GM19351 (cell line): ENCODE data around the gene DCP1B.
"Not testable (repeated sequence)": the region's sequence is repeated elsewhere in the genome, so short reads cannot be mapped to it uniquely, and the experiment has no call there.

Experiments
- ATAC-seq: cut with Tn5 transposase; IDR thresholded peaks from one replicate; pipeline ENCODE4 v1.9.1; 2021; ENCODE audit warnings: mild to moderate bottlenecking, moderate library complexity; ENCODE audit not compliant: unreplicated experiment

Gene DCP1B

DNA sequence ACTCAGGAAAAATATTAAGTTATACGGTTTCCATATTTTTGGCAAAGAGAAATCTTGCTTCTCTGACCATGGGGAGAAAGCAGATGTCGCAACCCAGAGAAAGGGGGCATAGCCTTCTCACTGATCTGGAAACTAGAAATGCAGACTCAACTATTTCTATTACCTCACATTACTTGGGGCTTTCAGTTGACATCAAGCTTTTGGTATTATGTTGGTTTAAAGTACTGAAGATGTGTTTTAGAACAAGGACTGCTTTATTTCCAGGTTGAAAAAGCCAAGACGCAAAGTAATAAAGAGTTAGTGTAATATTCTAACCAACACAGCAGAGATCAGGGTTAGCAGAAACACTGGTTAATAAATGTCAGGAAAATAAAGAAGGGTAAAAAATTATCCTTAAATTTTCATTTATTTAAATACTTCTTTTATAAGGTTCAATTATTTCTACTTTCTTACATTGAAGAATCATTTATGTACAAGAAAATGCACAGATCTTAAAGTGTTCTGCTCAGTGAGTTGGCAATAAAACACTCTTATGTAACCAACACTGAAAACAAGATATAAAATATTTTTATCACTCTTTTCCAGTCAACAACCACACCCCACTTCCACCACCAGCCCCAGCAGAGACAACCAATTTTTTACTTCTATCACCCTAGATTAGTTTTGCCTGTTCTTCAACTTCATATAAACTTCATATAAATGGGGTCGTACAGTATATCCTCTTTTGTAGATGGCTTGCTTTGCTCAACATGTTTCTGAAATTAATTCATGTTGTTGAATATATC is 26.0 kb downstream of the DCP1B start:
- ATAC-seq: no peak

DNA sequence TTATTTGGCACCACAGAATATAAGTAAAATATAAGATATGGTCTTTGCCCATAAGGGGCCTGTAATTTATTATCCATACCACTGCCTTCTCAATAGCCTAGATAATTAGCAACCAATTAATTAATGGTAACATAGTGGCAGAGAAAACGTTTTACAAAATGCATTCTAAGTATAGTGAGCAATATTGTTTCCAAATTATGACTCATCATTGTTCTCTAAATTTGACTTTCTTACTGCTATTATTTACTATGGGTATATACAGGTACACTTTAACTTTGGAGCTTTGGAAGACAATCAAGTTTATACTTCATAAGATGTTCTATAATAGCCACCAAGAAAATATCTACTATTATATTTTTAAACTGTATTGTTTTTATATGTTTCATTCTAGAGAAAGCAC is 26.7 kb downstream of the DCP1B start:
- no peak for ATAC-seq

DNA sequence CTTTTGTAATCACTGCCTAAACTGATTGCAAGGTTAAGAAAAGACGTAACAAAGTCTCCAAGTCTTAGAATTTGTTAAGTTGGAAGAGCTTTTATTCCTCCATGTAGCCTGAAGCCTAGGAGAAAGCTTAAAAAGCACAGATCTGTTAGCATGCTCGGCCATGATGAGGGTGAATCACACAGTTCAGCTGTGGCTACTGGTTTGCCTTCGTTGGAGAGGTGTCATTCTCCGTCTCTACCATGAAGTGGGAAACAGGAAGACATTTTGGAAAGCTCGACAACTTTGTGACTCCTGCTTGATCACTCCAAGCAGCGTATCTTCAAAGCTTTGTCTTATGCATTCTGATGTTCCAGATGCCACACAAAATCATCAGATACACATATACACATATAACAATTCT is 27.1 kb downstream of the DCP1B start:
- no peak for ATAC-seq

DNA sequence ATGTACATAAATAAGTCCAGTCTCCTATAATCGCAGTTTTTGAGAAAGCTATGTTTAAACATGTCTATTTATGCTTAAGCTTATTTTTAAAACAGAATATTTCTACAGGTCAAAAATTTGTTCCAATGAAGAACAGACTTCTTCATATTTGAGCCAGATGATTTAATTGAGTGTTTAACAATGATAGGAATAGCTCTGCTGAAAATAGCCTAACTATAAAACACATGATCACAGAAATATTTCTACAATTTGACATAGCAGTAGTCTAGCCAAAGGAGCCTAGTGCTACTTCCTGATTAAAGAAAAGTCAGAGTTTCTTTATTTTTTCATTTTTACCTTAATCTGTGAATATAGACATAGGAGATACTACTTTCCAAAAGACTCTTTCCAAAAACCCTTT is 29.4 kb downstream of the DCP1B start:
- no peak for ATAC-seq

DNA sequence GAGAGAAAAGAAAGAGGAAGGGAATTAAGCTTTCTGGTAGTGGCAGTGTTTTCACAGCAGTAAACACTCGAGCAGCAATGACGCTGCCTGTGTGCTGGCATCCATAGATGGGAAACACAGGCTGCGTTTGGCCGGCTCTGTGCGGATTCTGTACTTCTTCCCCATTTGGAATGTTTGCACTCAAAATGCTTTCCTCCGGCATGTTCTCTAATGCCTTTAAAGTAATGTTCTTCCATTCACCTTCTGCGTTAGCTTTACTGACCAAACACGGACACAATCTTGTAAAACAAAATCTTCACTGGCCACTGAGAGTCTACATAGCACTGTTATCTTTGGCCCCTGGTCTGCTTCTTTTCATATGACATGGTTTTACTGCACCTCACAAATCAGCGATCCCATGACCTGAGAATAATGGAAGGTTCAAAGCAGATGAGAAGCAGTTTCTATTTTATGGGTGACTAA is 31.4 kb downstream of the DCP1B start:
- no peak for ATAC-seq

DNA sequence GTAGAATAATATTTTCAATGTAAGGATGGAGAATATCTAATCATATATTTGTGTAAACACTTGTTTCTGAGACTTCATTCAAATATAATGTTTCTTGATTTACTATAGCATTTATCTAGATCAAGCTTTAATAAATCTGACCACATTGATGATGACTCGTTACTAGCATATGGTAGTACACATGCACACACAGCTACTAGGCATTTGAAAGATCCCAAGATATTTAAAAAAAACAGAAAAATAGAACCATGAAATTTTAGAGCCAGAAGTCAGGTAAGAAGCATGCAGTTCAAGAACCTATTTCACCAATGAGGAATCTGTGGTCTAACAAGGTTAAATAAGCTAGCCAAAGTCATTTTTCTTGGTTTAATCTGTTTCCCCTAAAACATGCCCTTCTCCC is 32.0 kb downstream of the DCP1B start:
- ATAC-seq: no peak

DNA sequence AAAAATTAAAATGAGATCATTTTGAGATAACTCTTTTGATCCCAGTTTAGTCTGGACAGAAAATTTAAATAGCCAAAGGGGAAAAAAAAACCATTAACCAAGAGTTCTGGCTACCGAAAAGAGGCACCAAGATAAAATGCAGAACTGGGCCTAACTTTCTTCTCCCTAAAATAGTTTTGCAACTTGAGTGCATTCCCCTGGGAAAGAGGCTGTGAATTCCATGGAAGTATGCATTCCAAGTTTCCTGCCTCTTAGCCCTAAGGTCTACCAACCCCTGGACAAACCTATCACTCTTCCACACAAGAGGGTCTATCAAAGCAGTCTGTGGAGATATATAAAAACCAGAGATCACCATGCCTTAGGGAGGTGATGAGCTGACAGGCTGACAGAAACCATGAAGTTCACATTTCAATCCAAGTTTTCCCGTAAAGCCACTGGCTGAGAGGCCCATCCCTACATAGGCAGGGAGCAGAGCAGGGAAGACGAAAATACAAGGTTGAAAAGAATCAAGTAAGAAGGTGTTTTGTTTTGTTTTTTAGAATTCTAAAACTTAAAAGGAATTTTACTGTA is 33.8 kb downstream of the DCP1B start:
- no peak for ATAC-seq

DNA sequence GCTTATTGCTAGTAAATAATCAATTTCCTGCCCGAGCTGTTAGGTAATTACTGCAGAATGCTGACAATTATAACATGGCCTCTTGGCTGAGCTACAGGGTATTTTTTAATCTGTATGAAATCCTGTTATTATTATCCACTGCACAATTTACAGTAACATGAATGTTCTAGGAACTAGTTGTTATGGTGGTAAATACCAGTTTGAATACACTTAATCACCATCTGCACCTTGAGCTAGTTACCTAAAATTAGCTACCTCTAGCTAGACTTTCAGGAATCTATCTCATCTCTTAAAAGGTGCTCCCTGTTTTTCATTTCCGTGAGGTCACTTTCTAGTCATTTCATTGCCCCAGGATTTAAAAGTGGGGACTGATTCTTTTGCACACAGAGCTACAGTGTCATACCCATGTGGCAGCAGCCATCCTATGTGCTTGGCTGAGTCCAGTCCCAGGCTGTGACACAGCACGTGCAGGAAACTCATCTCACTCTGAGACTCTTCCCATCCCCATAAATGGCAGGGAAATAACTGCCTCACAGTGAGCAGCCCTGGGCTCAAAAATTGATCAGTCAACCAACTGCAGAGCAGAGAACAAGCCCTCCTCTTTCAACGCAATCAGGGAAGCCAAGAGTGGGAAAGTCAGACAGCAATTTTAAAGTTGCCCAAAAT is 37.6 kb downstream of the DCP1B start:
- no peak for ATAC-seq

DNA sequence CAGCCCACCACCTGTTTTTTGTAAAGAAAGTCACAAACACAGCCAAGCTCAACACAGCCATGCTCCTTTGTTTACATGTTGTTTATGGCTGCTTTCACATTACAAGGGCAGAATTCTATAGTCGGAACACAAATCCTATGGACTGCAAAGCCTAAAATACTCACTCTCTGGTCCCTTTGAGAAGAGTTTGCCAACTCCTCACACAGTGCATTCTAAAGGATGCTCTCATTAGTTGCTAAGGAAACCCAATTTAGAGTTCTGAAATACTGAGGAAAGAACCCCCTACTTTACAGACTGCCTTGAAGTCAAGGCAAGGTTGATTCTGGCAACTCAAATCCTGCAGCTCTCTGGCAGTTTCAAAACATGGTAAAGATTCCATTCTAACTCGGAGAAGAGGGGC is 38.3 kb downstream of the DCP1B start:
- ATAC-seq: no peak

DNA sequence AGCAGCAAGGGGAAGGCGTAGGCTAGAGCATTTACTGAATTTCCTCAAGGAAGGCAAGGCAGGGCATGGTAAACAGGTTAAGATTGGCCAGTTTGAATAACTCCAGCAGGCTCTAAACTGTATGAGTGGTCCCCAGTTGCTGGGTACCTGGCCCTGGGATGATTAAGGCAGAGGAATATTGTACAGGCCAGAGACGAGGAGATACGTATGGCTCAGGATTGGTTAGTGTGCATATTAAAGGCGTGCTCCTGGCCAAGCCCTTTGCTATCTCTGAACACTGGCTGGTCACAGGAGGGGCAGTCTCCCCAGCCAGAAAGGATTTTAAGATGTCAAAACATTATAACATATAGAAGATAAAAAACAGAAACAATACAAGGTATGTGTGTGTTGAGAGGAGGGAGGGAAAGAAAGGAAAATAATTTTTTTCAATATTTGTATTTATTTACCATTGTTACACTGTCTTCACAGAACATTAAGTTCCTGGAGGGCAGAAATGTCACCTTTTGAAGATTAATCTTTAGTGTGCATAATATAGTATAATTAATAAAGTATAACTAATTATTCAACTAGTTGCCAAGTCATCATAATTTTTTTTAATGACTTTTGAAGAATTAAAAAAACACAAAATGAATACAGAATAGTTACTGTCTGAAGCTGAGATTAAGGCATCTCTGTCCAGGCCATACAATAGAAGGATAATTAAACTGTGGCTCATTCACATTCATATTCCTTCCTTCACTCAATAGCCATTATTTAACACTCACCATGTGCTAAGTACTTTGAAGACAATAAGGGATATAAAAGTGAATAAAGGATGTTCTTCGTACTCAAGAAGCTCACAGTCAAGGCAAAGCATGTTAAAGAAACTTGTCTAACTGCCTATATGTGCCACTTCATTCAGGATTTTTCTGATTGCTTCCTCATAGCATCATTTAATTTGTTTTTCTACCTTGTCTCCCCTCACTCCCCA is 41.9 kb downstream of the DCP1B start:
- ATAC-seq: no peak

DNA sequence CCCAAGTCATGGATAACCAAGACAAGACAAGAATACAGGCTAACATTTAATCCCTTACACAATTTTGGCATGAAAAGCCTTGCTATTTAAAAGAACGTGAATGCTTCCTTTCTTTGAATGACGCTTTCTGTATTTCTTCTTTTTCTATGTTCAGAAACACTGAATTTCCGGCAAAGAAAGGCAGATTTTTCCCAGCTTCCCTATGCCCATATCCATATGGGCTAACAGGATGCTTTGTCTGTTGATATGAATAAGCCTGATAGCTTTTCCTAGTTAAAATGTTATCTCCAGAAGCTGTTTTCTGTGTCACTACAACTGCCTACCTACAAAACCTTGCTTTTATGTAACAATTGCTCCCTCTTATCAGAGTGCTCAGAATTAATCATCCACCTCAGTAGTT is 47.5 kb downstream of the DCP1B start:
- ATAC-seq: no peak

DNA sequence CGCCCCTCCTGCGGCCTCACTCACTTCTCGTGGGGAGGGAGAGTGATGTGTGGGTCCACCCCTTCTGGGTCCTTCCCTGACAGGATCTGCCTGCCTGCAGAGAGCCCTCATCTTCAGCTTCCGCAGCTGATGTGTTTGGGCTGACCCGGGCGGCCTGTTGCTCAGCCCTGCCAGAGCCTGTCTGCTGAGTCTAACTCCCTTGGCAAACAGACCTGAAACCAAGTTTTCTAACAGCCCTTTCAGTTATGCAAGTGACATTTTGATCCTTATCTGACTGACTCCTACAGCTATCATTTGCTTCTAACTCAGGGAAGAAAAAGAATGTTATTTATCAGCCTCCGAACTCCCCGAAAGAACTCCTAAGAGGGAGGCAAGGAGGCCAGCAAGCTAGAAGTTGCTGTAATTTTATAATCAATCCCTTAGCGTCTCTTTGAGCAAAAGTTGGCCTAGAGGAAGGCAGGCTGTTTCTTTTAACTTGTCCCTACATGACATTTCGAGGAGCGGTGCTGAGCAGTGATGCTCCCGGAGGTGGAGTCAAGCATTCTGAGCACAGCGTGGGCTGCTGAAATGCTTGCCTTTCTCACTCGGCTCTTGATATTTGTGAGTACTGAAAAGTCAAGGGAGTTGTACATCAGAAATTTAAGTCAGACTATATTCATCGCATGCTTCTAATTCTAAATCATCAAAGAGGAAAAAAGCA is 54.3 kb downstream of the DCP1B start:
- no peak for ATAC-seq

DNA sequence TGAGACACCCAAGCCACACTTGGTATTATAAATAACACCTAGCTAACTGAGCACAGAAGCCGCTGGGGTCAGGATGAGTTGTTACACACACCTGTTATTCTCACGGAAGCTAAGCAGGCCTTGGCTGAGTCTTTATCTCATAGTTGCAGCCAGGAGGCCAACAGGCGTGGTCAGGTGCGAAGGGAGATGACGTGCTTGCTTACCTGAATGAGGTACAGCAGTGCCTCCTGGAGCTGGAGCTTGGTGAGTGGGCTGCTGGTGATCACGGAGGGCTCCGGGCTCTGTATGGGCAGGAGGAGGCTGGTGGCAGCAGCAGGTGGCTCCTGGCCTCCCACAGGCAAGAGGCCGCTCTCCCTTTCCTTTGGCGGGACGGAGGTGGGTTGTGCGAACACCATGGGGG is 55.4 kb downstream of the DCP1B start:
- ATAC-seq: no peak

DNA sequence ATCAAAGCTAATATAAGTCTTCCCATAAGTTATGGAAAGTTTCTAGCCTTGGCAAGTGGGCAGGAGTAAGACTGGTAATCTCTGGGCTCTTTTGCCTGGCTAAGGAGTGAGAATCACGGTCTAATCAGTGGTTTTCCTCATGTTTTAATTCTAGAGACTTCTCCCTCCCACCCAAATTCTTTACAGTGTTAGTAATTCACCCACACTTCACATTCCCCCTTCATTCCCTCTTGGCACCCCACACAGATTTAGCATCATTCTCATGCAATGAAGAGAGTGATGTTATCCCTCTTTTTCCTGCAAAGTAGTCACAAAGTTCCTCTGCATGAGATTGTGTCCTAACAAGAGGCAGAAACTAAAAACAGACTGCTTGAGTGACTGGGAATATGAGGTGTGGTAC is 57.2 kb downstream of the DCP1B start:
- ATAC-seq: no peak

DNA sequence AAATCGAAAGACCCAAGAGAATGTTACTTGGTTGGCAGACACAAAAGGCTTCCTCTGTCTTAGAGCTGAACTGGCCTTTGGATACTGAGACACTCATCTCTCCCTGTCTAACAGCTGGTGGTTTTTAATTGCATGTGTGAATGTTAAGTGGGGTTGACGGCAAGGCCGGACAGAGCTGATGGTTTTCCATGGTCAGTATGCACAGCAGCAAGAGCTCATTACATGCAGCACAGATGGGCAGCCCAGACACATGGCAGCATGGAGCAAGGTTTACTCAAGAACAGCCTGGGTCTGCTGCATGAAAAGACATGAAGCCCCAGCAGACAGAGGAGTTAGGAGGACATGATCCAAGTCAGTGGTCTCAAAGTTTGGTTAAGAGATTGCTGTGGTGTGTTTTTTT is 58.0 kb downstream of the DCP1B start:
- no peak for ATAC-seq

DNA sequence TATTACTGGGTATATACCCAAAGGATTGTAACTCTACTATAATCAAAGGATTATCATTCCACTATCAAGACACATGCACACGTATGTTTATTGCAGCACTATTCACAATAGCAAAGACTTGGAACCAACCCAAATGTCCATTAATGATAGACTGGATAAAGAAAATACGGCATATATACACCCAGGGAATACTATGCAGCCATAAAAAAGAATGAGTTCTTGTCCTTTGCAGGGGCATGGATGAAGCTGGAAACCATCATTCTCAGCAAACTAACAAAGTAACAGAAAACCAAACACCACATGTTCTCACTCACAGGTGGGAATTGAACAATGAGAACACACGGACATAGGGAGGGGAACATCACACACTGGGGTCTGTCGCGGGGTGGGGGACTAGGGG is 58.8 kb downstream of the DCP1B start:
- ATAC-seq: not testable (repeated sequence)

DNA sequence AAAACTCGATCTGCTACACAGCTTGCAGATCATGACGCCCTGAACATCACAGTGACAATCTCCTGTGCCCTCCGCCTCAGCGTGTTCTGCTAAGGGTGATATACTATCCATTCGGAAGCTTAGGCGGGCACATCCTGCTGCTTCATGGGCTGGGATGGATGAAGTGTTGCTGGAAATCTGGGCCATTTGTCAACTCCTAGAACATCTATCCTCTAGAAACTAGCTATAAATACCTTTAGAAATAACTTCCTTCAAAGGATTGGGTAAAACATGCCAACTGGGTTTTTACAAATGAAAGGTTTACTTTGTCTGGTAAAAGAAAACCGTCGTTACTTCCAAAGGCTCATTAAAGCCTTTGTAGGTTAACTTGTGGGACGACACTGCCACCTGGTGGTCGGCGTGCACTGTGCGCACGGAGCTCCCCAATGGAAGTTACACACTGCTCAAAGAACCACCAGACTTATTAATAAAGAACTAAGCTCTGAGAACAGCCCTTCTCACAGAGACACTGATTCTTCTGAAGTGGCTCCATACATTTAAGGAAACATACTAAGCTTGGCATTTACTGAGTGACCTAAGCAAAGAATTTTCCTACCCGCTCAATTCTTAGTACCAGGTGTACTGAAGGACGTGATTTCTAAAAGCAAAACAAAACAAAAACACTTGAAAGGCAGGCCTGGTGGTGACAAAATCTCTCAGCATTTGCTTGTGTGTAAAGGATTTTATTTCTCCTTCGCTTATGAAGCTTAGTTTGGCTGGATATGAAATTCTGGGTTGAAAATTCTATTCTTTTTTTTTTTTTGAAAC is 64.3 kb downstream of the DCP1B start:
- no peak for ATAC-seq

DNA sequence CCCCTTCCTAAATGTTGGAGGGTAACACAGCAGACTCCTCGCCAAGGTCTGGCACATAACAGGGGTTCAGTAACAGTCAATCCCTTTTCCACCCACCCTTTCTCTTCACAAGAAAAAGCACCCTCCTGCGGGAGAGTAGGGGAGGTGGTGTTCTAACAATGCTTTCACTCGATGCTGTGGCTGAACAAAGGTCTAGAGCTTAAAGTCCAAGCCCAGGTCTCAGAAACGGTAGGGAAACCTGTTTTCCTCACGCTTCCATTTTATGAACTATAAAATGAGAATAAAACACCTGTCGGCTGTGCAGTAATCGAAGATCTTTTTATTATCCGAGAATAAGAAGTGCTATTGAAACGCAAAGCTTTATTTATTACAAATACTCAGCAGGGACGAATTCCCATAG is 64.9 kb downstream of the DCP1B start:
- no peak for ATAC-seq

DNA sequence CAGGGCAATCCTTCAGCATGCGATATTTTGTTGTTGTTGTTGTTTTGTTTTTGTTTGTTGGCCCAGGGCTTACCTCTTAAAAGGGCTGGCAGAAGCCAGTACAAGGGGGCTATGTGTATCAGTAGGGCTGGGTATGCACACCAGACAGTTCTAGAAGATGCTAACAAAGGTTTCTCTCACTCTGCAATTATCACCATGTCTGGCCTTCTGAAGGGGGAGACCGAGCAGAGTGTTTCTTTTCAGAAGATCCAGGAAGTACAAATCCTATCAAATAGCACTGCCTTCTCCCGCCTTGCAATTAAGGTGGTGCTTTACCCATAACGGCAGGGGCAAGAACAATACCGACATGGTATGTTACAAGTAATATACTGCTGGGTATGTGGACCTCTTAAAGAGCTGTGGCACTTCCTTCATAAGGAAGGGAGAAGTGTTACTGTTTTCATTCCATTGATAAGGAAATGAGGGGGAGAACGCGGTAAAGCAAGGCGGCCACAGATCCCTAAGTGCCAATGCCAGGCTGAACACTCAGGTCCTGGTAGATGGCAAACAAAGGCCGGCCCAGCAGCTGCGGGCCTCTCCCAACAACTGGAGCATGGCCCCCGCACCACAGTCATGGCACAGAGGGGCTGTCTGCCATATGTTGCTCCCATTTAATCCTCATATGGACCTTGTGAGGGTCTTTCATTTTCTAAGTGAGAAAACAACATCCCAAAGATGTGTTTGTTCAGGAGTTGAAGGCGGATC is 66.6 kb downstream of the DCP1B start:
- ATAC-seq: no peak
